Activated CD8-positive, alpha-beta T cell treated with anti-CD3 and anti-CD28 coated beads for 36 hours (primary cell): ENCODE results near the gene SASH1. TPM values are rescaled to one million over a fixed set of nuclear protein-coding genes. Genes with fewer than 3 reads are reported as not detected.

Experiments
- ATAC-seq: fragments of 200-7000 bp; cut with Tn5 transposase; one replicate; pipeline ENCODE4 v1.10.0; 2021; ENCODE audit warnings: mild to moderate bottlenecking, moderate library complexity
- CTCF ChIA-PET: fragments of 350-600 bp; sonication (Branson Sonifier 250); formaldehyde crosslinking; loops from one replicate; lab custom pipeline; 2021; ENCODE audit warnings: antibody characterized with exemption; lab: Charles Lee
- POLR2A ChIA-PET: fragments of 350-600 bp; sonication (Branson Sonifier 250); formaldehyde crosslinking; loops from one replicate; lab custom pipeline; 2021; ENCODE audit warnings: antibody characterized with exemption; lab: Charles Lee
- DNase-seq: peaks from one replicate; pipeline ENCODE4 v3.0.0-alpha.2; 2020
- H3K27ac Mint-ChIP-seq: one replicate; pipeline ENCODE4 v1.8.0; 2021; ENCODE audit warnings: mild to moderate bottlenecking, mixed read lengths
- H3K27me3 Mint-ChIP-seq: one replicate; pipeline ENCODE4 v1.8.0; 2021; ENCODE audit warnings: mixed read lengths
- H3K36me3 Mint-ChIP-seq: one replicate; pipeline ENCODE4 v1.8.0; 2021; ENCODE audit warnings: low read depth, mixed read lengths
- H3K4me1 Mint-ChIP-seq: one replicate; pipeline ENCODE4 v1.8.0; 2021; ENCODE audit warnings: low read depth, mixed read lengths
- H3K4me3 Mint-ChIP-seq: one replicate; pipeline ENCODE4 v1.8.0; 2021; ENCODE audit warnings: mild to moderate bottlenecking, moderate library complexity, mixed read lengths
- H3K9me3 Mint-ChIP-seq: one replicate; pipeline ENCODE4 v1.8.0; 2021; ENCODE audit warnings: mixed read lengths
- intact Hi-C: fragments of 100-400 bp; cut with micrococcal nuclease; formaldehyde crosslinking; loops from one replicate; pipeline ENCODE4 v1.10.0; 2022
- total RNA-seq, 2 experiments: library from RNA; stranded (reverse); gene quantifications; one replicate each; pipeline ENCODE4 v1.2.3, GENCODE V29; 2021
- TF ChIP-seq, protein P1 (sequence below): fragments of 200-600 bp; IDR thresholded peaks from one replicate; pipeline ENCODE4 v1.8.0; 2022; ENCODE audit warnings: antibody characterized with exemption, mild to moderate bottlenecking

SASH1 gene
- total RNA-seq, 2 experiments from 2014 or later: 0.04 to 0.05 TPM

DNA sequence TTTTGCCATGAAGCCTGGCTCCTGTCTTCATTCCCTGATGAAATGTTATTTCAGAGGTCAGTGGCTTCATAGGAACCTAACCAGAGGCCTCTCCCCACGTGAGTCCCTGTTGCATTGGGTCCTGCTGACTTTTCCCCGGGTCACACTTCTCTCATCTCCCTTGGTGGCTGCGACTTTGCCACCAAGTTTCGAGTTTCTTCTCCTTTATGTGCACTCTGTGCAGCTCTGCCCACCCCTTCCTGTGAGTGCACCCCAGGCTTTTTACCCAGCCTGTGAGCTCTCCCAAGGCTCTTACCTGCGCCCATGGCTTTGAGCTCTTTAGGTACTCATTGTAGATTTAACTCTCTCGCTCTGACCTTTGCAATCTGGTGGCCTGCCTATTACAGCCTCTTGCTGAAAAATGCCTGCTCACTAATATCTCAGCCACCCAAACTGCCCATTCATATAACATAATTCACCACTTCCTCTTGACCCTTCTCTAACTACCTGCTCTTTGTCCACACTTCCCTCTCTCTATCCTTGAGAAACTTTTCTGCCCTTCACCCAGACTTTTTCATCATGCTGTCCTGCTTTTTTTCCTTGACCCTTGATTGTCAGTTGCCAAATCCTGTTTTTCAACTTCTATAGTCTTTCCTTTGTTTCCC lies 105.9 kb downstream of the SASH1 start:
- intact Hi-C loops: loop anchor here (5.0 kb wide), 1 partner anchor 246 kb away; no protein-coding TSS in a partner anchor
- CTCF ChIA-PET: interaction anchor here (0.6 kb wide), 1 partner anchor 8 kb away, joined by 3 read pairs; no protein-coding TSS in a partner anchor

DNA sequence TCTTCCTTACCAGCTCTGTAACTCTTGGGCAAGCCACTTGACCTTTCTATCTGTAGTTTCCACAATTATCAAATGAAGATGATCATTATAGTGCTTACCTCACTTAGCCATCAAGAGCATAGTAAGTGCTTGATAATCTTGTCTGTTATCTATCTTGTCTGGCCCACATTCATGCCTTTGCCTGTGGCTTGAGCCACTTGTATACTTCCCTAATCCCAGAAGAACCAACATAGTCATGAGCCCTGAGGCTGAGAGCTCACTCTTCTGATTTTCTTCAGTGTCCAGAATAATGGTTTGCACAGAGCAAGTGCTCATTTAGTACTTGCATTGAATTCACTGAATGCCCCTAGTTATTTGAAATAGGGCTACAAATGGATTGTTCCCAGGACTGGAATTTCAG lies 108.2 kb downstream of the SASH1 start:
- intact Hi-C loops: no loop called here
- POLR2A ChIA-PET: no interaction called here
- no peak for DNase-seq
- TF ChIP-seq, protein P1, sequence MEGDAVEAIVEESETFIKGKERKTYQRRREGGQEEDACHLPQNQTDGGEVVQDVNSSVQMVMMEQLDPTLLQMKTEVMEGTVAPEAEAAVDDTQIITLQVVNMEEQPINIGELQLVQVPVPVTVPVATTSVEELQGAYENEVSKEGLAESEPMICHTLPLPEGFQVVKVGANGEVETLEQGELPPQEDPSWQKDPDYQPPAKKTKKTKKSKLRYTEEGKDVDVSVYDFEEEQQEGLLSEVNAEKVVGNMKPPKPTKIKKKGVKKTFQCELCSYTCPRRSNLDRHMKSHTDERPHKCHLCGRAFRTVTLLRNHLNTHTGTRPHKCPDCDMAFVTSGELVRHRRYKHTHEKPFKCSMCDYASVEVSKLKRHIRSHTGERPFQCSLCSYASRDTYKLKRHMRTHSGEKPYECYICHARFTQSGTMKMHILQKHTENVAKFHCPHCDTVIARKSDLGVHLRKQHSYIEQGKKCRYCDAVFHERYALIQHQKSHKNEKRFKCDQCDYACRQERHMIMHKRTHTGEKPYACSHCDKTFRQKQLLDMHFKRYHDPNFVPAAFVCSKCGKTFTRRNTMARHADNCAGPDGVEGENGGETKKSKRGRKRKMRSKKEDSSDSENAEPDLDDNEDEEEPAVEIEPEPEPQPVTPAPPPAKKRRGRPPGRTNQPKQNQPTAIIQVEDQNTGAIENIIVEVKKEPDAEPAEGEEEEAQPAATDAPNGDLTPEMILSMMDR: no peak
- peaks cover 38% of the 10 kb centered on the region for H3K27me3 Mint-ChIP-seq
- CTCF ChIA-PET: interaction anchor here (0.9 to 1.3 kb wide), 2 partner anchors 14 to 274 kb away, joined by 3 to 4 read pairs; no protein-coding TSS in a partner anchor
- no peaks in the 10 kb centered on the region for H3K36me3 Mint-ChIP-seq
- no peaks in the 10 kb centered on the region for H3K9me3 Mint-ChIP-seq
- no peak overlapping the region for H3K4me3 Mint-ChIP-seq
- H3K27ac Mint-ChIP-seq: no peak overlapping the region
- ATAC-seq: no peak
- H3K4me1 Mint-ChIP-seq: peaks cover 9% of the 10 kb centered on the region

More for the DNA sequence above, 105.9 kb downstream of the SASH1 start:
- Mint-ChIP-seq H3K4me1 (peaks cover 9% of the 10 kb centered on the region), H3K4me3 (no peak overlapping the region), H3K27me3 (peaks cover 43% of the 10 kb centered on the region), H3K36me3 (no peaks in the 10 kb centered on the region), H3K27ac (no peak overlapping the region), H3K9me3 (no peaks in the 10 kb centered on the region)
- POLR2A ChIA-PET: no interaction called here
- DNase-seq (peak; percentile 53), ATAC-seq (peak; percentile 76)
- TF ChIP-seq, protein P1: no peak

DNA sequence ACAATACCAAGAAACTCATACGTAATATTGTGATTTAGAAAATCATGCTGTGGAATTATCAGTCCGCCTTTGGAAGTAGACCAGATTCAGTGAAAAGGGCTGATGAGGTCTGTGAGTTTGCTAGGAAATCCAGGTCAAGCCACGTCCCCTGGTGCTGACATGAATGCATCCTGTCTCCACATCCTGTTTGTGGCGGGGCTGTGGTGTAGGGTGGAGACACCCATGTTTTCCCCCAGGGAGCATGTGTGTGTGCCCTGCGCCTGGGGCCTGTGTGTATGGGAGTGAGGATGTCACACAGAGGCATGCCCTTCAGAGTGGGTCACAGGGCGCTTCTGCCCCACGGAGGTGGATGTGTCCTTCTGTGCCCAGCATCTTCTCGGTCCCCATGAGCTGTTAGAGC lies 109.1 kb downstream of the SASH1 start:
- H3K27ac Mint-ChIP-seq: no peak overlapping the region
- intact Hi-C loops: no loop called here
- DNase-seq (peak; percentile 27), ATAC-seq (no peak)
- CTCF ChIA-PET: interaction anchor here (1.3 kb wide), 1 partner anchor 13 kb away, joined by 4 read pairs; no protein-coding TSS in a partner anchor
- no peaks in the 10 kb centered on the region for H3K36me3 Mint-ChIP-seq
- H3K4me1 Mint-ChIP-seq: peaks cover 9% of the 10 kb centered on the region
- H3K4me3 Mint-ChIP-seq: no peak overlapping the region
- POLR2A ChIA-PET: no interaction called here
- TF ChIP-seq, protein P1: no peak
- peaks cover 33% of the 10 kb centered on the region for H3K27me3 Mint-ChIP-seq
- no peaks in the 10 kb centered on the region for H3K9me3 Mint-ChIP-seq

DNA sequence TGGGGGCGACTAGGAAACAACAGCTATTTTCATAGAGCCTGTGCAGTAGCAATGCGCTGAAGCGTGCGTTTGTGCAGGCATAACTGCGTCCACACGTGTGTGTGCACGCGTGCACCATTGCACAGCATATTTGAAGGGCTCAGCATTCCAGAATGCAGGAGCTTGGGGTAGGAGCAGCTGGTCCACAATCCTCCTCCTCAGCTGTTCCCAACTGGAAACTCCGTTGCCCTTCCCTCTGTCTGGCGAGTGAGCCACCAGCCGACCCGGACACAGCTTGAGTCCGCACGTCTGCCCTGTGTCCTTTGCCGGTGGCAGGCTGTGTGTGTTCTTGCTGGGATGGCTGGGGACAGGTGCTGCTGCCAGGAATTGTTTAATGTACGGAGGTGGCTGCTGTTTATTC lies 110.2 kb downstream of the SASH1 start:
- TF ChIP-seq, protein P1: no peak
- no peaks in the 10 kb centered on the region for H3K36me3 Mint-ChIP-seq
- CTCF ChIA-PET: interaction anchor here (0.8 kb wide), 1 partner anchor 14 kb away, joined by 3 read pairs; no protein-coding TSS in a partner anchor
- H3K4me3 Mint-ChIP-seq: no peak overlapping the region
- intact Hi-C loops: no loop called here
- ATAC-seq (no peak), DNase-seq (no peak)
- H3K27ac Mint-ChIP-seq: no peak overlapping the region
- H3K27me3 Mint-ChIP-seq: peaks cover 26% of the 10 kb centered on the region
- no peaks in the 10 kb centered on the region for H3K9me3 Mint-ChIP-seq
- POLR2A ChIA-PET: no interaction called here
- H3K4me1 Mint-ChIP-seq: peaks cover 9% of the 10 kb centered on the region

DNA sequence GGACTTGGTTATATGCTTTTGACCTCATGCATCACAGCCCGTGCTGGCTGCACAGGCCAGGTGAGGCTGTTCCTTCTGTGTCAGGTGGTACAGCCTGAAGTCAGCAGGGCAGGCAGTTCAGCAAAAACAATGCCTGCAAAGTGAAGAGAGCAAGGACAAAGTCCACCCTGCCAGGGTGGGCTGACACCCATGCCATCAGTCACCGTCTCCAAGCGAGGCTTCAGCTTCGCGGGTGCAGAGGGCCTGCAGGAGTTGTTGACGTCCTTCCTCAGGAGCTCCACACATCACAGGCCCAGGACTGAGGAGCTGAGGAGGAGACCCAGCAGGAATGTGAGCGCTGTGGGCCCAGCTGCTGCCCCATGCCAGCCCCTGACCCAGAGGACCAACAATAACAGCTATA lies 111.3 kb downstream of the SASH1 start:
- Mint-ChIP-seq H3K4me1 (no peaks in the 10 kb centered on the region), H3K4me3 (no peak overlapping the region), H3K36me3 (no peaks in the 10 kb centered on the region), H3K9me3 (no peaks in the 10 kb centered on the region), H3K27me3 (peaks cover 16% of the 10 kb centered on the region), H3K27ac (no peak overlapping the region)
- ChIA-PET POLR2A (no interaction called here), CTCF (interaction anchor here (0.7 to 1.3 kb wide), 3 partner anchors 10 to 309 kb away, joined by 3 read pairs; no protein-coding TSS in a partner anchor)
- TF ChIP-seq, protein P1: no peak
- intact Hi-C loops: no loop called here
- no peak for DNase-seq
- ATAC-seq: no peak
